ENCODE measurements around the gene SMTNL2.

- TF ChIP-seq CTCF (IDR thresholded peaks at IDR 0.05) (peak in 2 of 4 experiments; percentile 33 to 39), POLR2A (IDR thresholded peaks at IDR 0.05) (no peak)
Observed at GRCh38 chr17:4583782-4584100, 588 bp upstream of the SMTNL2 start.
